VCaP (cell line): ENCODE results near the gene PPFIA1.

ENCODE experiments used
- H3K27ac ChIP-seq: fragments of 450-650 bp; 2 replicates; pipeline ENCODE4 v1.5.1; 2017
- TF ChIP-seq, protein P1 (sequence below): fragments of 450-650 bp; conservative IDR thresholded peaks from 2 replicates; pipeline ENCODE4 v1.5.1; 2017; ENCODE audit warnings: mild to moderate bottlenecking, moderate library complexity

Gene PPFIA1

GRCh38 chr11:70230840-70231710 lies 39.4 kb upstream of the PPFIA1 start:
- no peak overlapping the region for H3K27ac ChIP-seq
- TF ChIP-seq, protein P1, sequence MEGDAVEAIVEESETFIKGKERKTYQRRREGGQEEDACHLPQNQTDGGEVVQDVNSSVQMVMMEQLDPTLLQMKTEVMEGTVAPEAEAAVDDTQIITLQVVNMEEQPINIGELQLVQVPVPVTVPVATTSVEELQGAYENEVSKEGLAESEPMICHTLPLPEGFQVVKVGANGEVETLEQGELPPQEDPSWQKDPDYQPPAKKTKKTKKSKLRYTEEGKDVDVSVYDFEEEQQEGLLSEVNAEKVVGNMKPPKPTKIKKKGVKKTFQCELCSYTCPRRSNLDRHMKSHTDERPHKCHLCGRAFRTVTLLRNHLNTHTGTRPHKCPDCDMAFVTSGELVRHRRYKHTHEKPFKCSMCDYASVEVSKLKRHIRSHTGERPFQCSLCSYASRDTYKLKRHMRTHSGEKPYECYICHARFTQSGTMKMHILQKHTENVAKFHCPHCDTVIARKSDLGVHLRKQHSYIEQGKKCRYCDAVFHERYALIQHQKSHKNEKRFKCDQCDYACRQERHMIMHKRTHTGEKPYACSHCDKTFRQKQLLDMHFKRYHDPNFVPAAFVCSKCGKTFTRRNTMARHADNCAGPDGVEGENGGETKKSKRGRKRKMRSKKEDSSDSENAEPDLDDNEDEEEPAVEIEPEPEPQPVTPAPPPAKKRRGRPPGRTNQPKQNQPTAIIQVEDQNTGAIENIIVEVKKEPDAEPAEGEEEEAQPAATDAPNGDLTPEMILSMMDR: no peak

GRCh38 chr11:70233034-70233433 lies 37.5 kb upstream of the PPFIA1 start:
- no peak overlapping the region for H3K27ac ChIP-seq
- TF ChIP-seq, protein P1: no peak

GRCh38 chr11:70233511-70233934 lies 37.0 kb upstream of the PPFIA1 start:
- H3K27ac ChIP-seq: no peak overlapping the region

DNA sequence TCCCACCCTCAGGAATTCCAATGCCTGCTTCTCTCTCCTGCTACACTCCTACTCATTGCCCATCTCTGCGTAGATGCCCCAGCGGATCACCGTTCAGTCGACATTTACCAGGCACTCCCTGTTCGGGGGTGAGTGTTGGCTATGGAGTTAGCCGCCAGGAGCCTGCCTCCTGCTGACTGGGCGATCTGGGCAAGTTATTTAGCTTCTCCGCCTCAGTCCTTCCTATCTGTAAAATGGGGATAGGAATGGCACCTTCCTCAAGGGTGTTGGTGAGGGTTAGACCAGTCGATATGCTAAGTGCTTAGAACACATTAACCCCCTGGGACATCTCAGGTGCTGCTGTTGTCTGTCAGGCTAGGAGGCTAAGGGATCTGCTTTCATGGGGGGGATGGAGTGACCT lies 36.5 kb upstream of the PPFIA1 start:
- H3K27ac ChIP-seq: no peak overlapping the region
- TF ChIP-seq, protein P1: no peak

More at GRCh38 chr11:70233511-70233934, 37.0 kb upstream of the PPFIA1 start:
- TF ChIP-seq, protein P1: no peak

GRCh38 chr11:70240337-70240736 lies 30.2 kb upstream of the PPFIA1 start:
- no peak overlapping the region for H3K27ac ChIP-seq
- TF ChIP-seq, protein P1: no peak

GRCh38 chr11:70241709-70242108 lies 28.8 kb upstream of the PPFIA1 start:
- no peak overlapping the region for H3K27ac ChIP-seq
- TF ChIP-seq, protein P1: no peak

- TF ChIP-seq, protein P1: no peak
- no peak overlapping the region for H3K27ac ChIP-seq
These were observed 27.6 kb upstream of the PPFIA1 start for GRCh38 chr11:70242885-70243284.
